Measurements from ENCODE around the gene SLC30A9. TPM values are rescaled to one million over a fixed set of nuclear protein-coding genes. Genes with fewer than 3 reads are reported as not detected.

SLC30A9 gene
- total RNA-seq, 1 donor from 2014 or later = 59.3 TPM

DNA sequence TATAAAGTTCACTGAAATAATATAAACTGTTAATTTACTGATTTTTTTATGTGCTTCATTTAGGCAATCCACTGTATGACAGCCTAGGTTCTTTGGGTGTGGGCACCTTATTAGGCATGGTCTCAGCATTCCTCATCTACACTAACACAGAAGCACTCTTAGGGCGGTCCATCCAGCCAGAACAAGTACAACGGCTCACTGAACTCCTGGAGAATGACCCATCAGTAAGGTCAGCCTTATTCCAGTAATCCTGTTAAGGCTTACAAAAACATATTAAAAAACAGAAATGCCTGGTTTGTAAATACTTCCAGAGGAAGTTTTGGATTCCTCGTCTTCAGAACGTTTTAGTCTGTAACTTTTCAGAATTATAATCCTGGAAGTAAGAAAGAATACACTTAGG is 80.1 kb downstream of the SLC30A9 start:
- H2AFZ ChIP-seq (ENCODE audit: low read depth, low read length) = no peak overlapping the region
- DNase-seq (ENCODE audit: low read depth) (no peak), FAIRE-seq (no peak)
- TF ChIP-seq EZH2 (IDR thresholded peaks at IDR 0.05; ENCODE audit: insufficient read depth, low read length) = no peak
- TF ChIP-seq, protein P1, sequence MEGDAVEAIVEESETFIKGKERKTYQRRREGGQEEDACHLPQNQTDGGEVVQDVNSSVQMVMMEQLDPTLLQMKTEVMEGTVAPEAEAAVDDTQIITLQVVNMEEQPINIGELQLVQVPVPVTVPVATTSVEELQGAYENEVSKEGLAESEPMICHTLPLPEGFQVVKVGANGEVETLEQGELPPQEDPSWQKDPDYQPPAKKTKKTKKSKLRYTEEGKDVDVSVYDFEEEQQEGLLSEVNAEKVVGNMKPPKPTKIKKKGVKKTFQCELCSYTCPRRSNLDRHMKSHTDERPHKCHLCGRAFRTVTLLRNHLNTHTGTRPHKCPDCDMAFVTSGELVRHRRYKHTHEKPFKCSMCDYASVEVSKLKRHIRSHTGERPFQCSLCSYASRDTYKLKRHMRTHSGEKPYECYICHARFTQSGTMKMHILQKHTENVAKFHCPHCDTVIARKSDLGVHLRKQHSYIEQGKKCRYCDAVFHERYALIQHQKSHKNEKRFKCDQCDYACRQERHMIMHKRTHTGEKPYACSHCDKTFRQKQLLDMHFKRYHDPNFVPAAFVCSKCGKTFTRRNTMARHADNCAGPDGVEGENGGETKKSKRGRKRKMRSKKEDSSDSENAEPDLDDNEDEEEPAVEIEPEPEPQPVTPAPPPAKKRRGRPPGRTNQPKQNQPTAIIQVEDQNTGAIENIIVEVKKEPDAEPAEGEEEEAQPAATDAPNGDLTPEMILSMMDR (IDR thresholded peaks at IDR 0.05; ENCODE audit: insufficient read depth, low read depth, low read length) = no peak
- Mint-ChIP-seq H3K36me3 (ENCODE audit: low read depth, unreplicated experiment) (peaks cover 2% of the 10 kb centered on the region), H3K9me3 (ENCODE audit: unreplicated experiment) (no peaks in the 10 kb centered on the region), H3K27me3 (ENCODE audit: low read depth, unreplicated experiment) (no peaks in the 10 kb centered on the region), H3K4me1 (ENCODE audit: low read depth, unreplicated experiment) (peaks cover 3% of the 10 kb centered on the region), H3K4me3 (ENCODE audit: unreplicated experiment) (no peak overlapping the region), H3K27ac (ENCODE audit: unreplicated experiment) (no peak overlapping the region)
- H3K4me3 ChIP-seq (ENCODE audit: insufficient read depth, low read depth, low read length) = no peak overlapping the region
- H3K4me2 ChIP-seq (ENCODE audit: low read length) = no peak overlapping the region
- no peaks in the 10 kb centered on the region for H3K79me2 ChIP-seq (ENCODE audit: insufficient read depth, low read length)
- no peak overlapping the region for H3K9ac ChIP-seq (ENCODE audit: low read length)
- no peak overlapping the region for H3K27ac ChIP-seq (ENCODE audit: low read depth, low read length)
- peaks cover 13% of the 10 kb centered on the region for H3K36me3 ChIP-seq (ENCODE audit: insufficient read depth, low read length)
- H3K27me3 ChIP-seq (ENCODE audit: insufficient read depth, low read length) = no peaks in the 10 kb centered on the region
- H3K9me3 ChIP-seq (ENCODE audit: insufficient read depth, low read depth, low read length) = no peaks in the 10 kb centered on the region
- no peaks in the 10 kb centered on the region for H4K20me1 ChIP-seq (ENCODE audit: insufficient read depth, low read length)
- H3K4me1 ChIP-seq (ENCODE audit: insufficient read depth, low read length) = no peaks in the 10 kb centered on the region

GRCh38 chr4:42074294-42074693 is 84.0 kb downstream of the SLC30A9 start:
- Histone ChIP-seq H3K4me1 (ENCODE audit: insufficient read depth, low read length) (no peaks in the 10 kb centered on the region), H3K4me3 (ENCODE audit: insufficient read depth, low read depth, low read length) (no peak overlapping the region), H3K79me2 (ENCODE audit: insufficient read depth, low read length) (no peaks in the 10 kb centered on the region), H3K4me2 (ENCODE audit: low read length) (no peak overlapping the region), H4K20me1 (ENCODE audit: insufficient read depth, low read length) (no peaks in the 10 kb centered on the region), H3K27me3 (ENCODE audit: insufficient read depth, low read length) (no peaks in the 10 kb centered on the region), H3K27ac (ENCODE audit: low read depth, low read length) (no peak overlapping the region), H3K36me3 (ENCODE audit: insufficient read depth, low read length) (peaks cover 3% of the 10 kb centered on the region), H2AFZ (ENCODE audit: low read depth, low read length) (no peak overlapping the region), H3K9ac (ENCODE audit: low read length) (no peak overlapping the region), H3K9me3 (ENCODE audit: insufficient read depth, low read depth, low read length) (no peaks in the 10 kb centered on the region)
- no peaks in the 10 kb centered on the region for H3K36me3 Mint-ChIP-seq (ENCODE audit: low read depth, unreplicated experiment)
- DNase-seq (ENCODE audit: low read depth) (no peak), FAIRE-seq (no peak)
- H3K4me3 Mint-ChIP-seq (ENCODE audit: unreplicated experiment) = no peak overlapping the region
- H3K27ac Mint-ChIP-seq (ENCODE audit: unreplicated experiment) = peak overlapping the region; percentile 83
- H3K9me3 Mint-ChIP-seq (ENCODE audit: unreplicated experiment) = no peaks in the 10 kb centered on the region
- no peak for TF ChIP-seq EZH2 (IDR thresholded peaks at IDR 0.05; ENCODE audit: insufficient read depth, low read length)
- TF ChIP-seq, protein P1 (IDR thresholded peaks at IDR 0.05; ENCODE audit: insufficient read depth, low read depth, low read length) = no peak
- H3K27me3 Mint-ChIP-seq (ENCODE audit: low read depth, unreplicated experiment) = no peaks in the 10 kb centered on the region
- peaks cover 3% of the 10 kb centered on the region for H3K4me1 Mint-ChIP-seq (ENCODE audit: low read depth, unreplicated experiment)

GRCh38 chr4:42078184-42078801 is 88.0 kb downstream of the SLC30A9 start:
- no peak overlapping the region for H3K9ac ChIP-seq (ENCODE audit: low read length)
- no peak overlapping the region for H3K4me3 ChIP-seq (ENCODE audit: insufficient read depth, low read depth, low read length)
- Mint-ChIP-seq H3K27ac (ENCODE audit: unreplicated experiment) (no peak overlapping the region), H3K36me3 (ENCODE audit: low read depth, unreplicated experiment) (no peaks in the 10 kb centered on the region), H3K4me1 (ENCODE audit: low read depth, unreplicated experiment) (peaks cover 3% of the 10 kb centered on the region), H3K4me3 (ENCODE audit: unreplicated experiment) (no peak overlapping the region), H3K9me3 (ENCODE audit: unreplicated experiment) (no peaks in the 10 kb centered on the region), H3K27me3 (ENCODE audit: low read depth, unreplicated experiment) (no peaks in the 10 kb centered on the region)
- no peaks in the 10 kb centered on the region for H3K9me3 ChIP-seq (ENCODE audit: insufficient read depth, low read depth, low read length)
- no peak for TF ChIP-seq EZH2 (IDR thresholded peaks at IDR 0.05; ENCODE audit: insufficient read depth, low read length)
- TF ChIP-seq, protein P1 (IDR thresholded peaks at IDR 0.05; ENCODE audit: insufficient read depth, low read depth, low read length) = no peak
- H3K4me1 ChIP-seq (ENCODE audit: insufficient read depth, low read length) = no peaks in the 10 kb centered on the region
- no peaks in the 10 kb centered on the region for H4K20me1 ChIP-seq (ENCODE audit: insufficient read depth, low read length)
- no peak overlapping the region for H3K4me2 ChIP-seq (ENCODE audit: low read length)
- peaks cover 10% of the 10 kb centered on the region for H3K36me3 ChIP-seq (ENCODE audit: insufficient read depth, low read length)
- no peaks in the 10 kb centered on the region for H3K79me2 ChIP-seq (ENCODE audit: insufficient read depth, low read length)
- H3K27ac ChIP-seq (ENCODE audit: low read depth, low read length) = no peak overlapping the region
- DNase-seq (ENCODE audit: low read depth) (no peak), FAIRE-seq (no peak)
- no peaks in the 10 kb centered on the region for H3K27me3 ChIP-seq (ENCODE audit: insufficient read depth, low read length)
- H2AFZ ChIP-seq (ENCODE audit: low read depth, low read length) = no peak overlapping the region
